ENCODE results near the gene CNFN. TPM values are rescaled to one million over a fixed set of nuclear protein-coding genes. Genes with fewer than 3 reads are reported as not detected.

CNFN gene
- total RNA-seq, 1 donor from 2014 or later: 2.8 TPM

- no peak for DNase-seq
- no peak for TF ChIP-seq CTCF (IDR thresholded peaks at IDR 0.05; ENCODE audit: partially characterized antibody, unreplicated experiment)
Measured at GRCh38 chr19:42428676-42429075, 38.6 kb upstream of the CNFN start.

DNA sequence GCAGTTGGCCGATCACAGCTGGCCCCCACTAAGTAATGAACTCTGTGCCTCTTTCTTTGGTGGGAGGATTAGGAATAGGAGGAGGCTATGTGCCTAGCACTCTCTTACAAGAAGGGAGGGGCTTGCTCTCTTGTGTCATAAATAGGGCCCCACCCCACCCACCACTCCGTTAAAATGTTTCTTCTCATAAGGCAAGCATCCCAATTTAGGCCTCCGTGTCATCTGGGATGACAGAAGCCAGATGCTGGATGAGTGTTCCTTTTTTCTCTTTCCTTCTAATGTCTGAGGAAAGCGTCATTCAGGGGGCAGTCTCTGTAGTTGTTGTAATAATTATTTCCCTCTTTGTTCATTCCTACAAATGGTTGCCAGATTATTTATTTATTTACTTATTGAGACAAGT is 37.2 kb upstream of the CNFN start, which contains the start of gene LIPE:
LIPE (minus strand) TSS at position 76 of the 400 bp plus-strand sequence. CDS start 239 bp downstream, outside the sequence.
- no peak for DNase-seq
- Mint-ChIP-seq H3K4me1 (ENCODE audit: low read depth, unreplicated experiment) (peaks cover 18% of the 10 kb centered on the region), H3K9me3 (ENCODE audit: unreplicated experiment) (peaks cover 12% of the 10 kb centered on the region), H3K36me3 (ENCODE audit: unreplicated experiment) (no peaks in the 10 kb centered on the region), H3K27me3 (ENCODE audit: unreplicated experiment) (peaks cover 7% of the 10 kb centered on the region), H3K4me3 (ENCODE audit: unreplicated experiment) (peak within 1 kb of the TSS; percentile 53), H3K27ac (ENCODE audit: unreplicated experiment) (peak within 1 kb of the TSS; percentile 78)
- no peak for TF ChIP-seq CTCF (IDR thresholded peaks at IDR 0.05; ENCODE audit: partially characterized antibody, unreplicated experiment)

More at GRCh38 chr19:42428676-42429075, 38.6 kb upstream of the CNFN start:
- no peak overlapping the region for H3K4me3 Mint-ChIP-seq (ENCODE audit: unreplicated experiment)
- H3K27ac Mint-ChIP-seq (ENCODE audit: unreplicated experiment): no peak overlapping the region
- peaks cover 24% of the 10 kb centered on the region for H3K4me1 Mint-ChIP-seq (ENCODE audit: low read depth, unreplicated experiment)
- no peaks in the 10 kb centered on the region for H3K36me3 Mint-ChIP-seq (ENCODE audit: unreplicated experiment)
- H3K9me3 Mint-ChIP-seq (ENCODE audit: unreplicated experiment): peaks cover 9% of the 10 kb centered on the region
- peaks cover 3% of the 10 kb centered on the region for H3K27me3 Mint-ChIP-seq (ENCODE audit: unreplicated experiment)

GRCh38 chr19:42426643-42427042 is 36.5 kb upstream of the CNFN start:
- H3K4me3 Mint-ChIP-seq (ENCODE audit: unreplicated experiment): peak overlapping the region; percentile 53

GRCh38 chr19:42424712-42425131 is 34.6 kb upstream of the CNFN start:
- no peak for TF ChIP-seq CTCF (IDR thresholded peaks at IDR 0.05; ENCODE audit: partially characterized antibody, unreplicated experiment)
- Mint-ChIP-seq H3K4me1 (ENCODE audit: low read depth, unreplicated experiment) (peaks cover 36% of the 10 kb centered on the region), H3K27ac (ENCODE audit: unreplicated experiment) (no peak overlapping the region), H3K4me3 (ENCODE audit: unreplicated experiment) (peak overlapping the region; percentile 98), H3K9me3 (ENCODE audit: unreplicated experiment) (peaks cover 18% of the 10 kb centered on the region), H3K27me3 (ENCODE audit: unreplicated experiment) (peaks cover 21% of the 10 kb centered on the region), H3K36me3 (ENCODE audit: unreplicated experiment) (no peaks in the 10 kb centered on the region)
- DNase-seq: no peak

More at GRCh38 chr19:42426643-42427042, 36.5 kb upstream of the CNFN start:
- Mint-ChIP-seq H3K9me3 (ENCODE audit: unreplicated experiment) (peaks cover 16% of the 10 kb centered on the region), H3K4me1 (ENCODE audit: low read depth, unreplicated experiment) (peaks cover 23% of the 10 kb centered on the region), H3K27ac (ENCODE audit: unreplicated experiment) (peak overlapping the region; percentile 75), H3K36me3 (ENCODE audit: unreplicated experiment) (no peaks in the 10 kb centered on the region), H3K27me3 (ENCODE audit: unreplicated experiment) (peaks cover 10% of the 10 kb centered on the region)
- DNase-seq: no peak
- no peak for TF ChIP-seq CTCF (IDR thresholded peaks at IDR 0.05; ENCODE audit: partially characterized antibody, unreplicated experiment)

DNA sequence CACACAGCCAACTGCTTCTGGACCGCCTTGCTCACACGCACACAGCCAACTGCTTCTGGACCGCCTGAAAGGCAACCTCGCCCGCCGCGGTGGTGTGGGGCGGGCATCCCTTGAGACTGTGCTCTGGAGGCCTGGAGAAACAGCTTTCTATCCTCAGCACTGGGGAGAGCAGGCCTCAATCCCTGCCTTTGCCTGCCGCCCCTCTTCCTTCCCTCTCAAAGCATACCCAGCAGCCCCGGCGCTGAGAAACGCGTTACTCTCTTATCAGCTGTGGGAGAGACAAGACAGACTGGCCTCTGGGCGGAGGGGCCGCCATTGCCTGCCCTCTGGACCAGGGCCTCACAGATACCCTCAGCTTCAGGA is 34.2 kb upstream of the CNFN start:
- Mint-ChIP-seq H3K27me3 (ENCODE audit: unreplicated experiment) (peaks cover 21% of the 10 kb centered on the region), H3K4me1 (ENCODE audit: low read depth, unreplicated experiment) (peaks cover 36% of the 10 kb centered on the region), H3K4me3 (ENCODE audit: unreplicated experiment) (peak overlapping the region; percentile 98), H3K27ac (ENCODE audit: unreplicated experiment) (no peak overlapping the region), H3K36me3 (ENCODE audit: unreplicated experiment) (no peaks in the 10 kb centered on the region), H3K9me3 (ENCODE audit: unreplicated experiment) (peaks cover 18% of the 10 kb centered on the region)
- no peak for TF ChIP-seq CTCF (IDR thresholded peaks at IDR 0.05; ENCODE audit: partially characterized antibody, unreplicated experiment)
- DNase-seq: no peak

Measured in glutamatergic neuron (in vitro differentiated cells).